HepG2 (cell line): Measurements from ENCODE around the gene HIF3A. TPM values are rescaled to one million over a fixed set of nuclear protein-coding genes. Genes with fewer than 3 reads are reported as not detected.

ENCODE experiments used
- ATAC-seq: fragments of 200-7000 bp; cut with Tn5 transposase; 3 replicates; pipeline ENCODE4 v1.9.1; 2020; ENCODE audit warnings: mild to moderate bottlenecking, moderate library complexity
- BruUV-seq: library from RNA; stranded (reverse); fragments of 400-500 nt; replicated peaks from 2 replicates; lab custom pipeline; 2021; lab: Mats Ljungman, UMichigan
- CTCF ChIA-PET: fragments of 300-600 bp; formaldehyde crosslinking; extraction: SDS; loops from one replicate; lab custom pipeline; 2021; ENCODE audit warnings: low total read pairs, inconsistent platforms, low intra/inter-chr PET ratio; lab: Yijun Ruan, JAX
- POLR2A ChIA-PET: fragments of 350-600 bp; sonication (Branson Sonifier 250); formaldehyde crosslinking; loops from one replicate; lab custom pipeline; 2020; ENCODE audit warnings: antibody characterized with exemption, inconsistent platforms; lab: Yijun Ruan, JAX
- DNase-seq: peaks from one replicate; pipeline ENCODE4 v3.0.0-alpha.2; 2015; ENCODE audit warnings: low spot score
- FAIRE-seq: peaks from 3 replicates; lab custom pipeline; 2011; peaks lifted over from hg19 to GRCh38; lab: Jason Lieb, UNC
- H2AFZ ChIP-seq: one replicate; pipeline ENCODE4 v1.6.1; 2011; ENCODE audit warnings: low read length, inconsistent platforms
- H3K27ac ChIP-seq: fragments of 300-600 bp; 3 replicates; pipeline ENCODE4 v1.8.0; 2011; ENCODE audit warnings: mixed run types, mild to moderate bottlenecking, mixed read lengths, low read length, inconsistent platforms; ENCODE audit not compliant: insufficient read depth; ENCODE audit errors: extremely low read length
- H3K27me3 ChIP-seq, 2 experiments: fragments of 200-600 bp in 1 of 2; 2 replicates in 1 of 2; 3 replicates in 1 of 2; pipeline versions ENCODE4 v1.6.0 to v1.8.0; 2011; ENCODE audit warnings: low read length in 2 of 2, mild to moderate bottlenecking in 2 of 2, moderate library complexity in 2 of 2, inconsistent platforms in 1 of 2; ENCODE audit not compliant: insufficient read depth in 2 of 2, control insufficient read depth in 1 of 2
- H3K36me3 ChIP-seq, 2 experiments: fragments of 200-600 bp in 1 of 2; replicated peaks in 1 of 2; 2 replicates in 1 of 2; 3 replicates in 1 of 2; pipeline versions ENCODE4 v1.5.1 to v1.8.0; 2011; ENCODE audit warnings: low read length in 2 of 2, inconsistent platforms in 1 of 2; ENCODE audit not compliant: insufficient read depth in 2 of 2, control insufficient read depth in 1 of 2
- H3K4me1 ChIP-seq: 2 replicates; pipeline ENCODE4 v1.5.1; 2012; ENCODE audit warnings: low read length, inconsistent platforms; ENCODE audit not compliant: insufficient read depth
- H3K4me2 ChIP-seq: 2 replicates; pipeline ENCODE4 v1.6.0; 2011; ENCODE audit warnings: low read depth, low read length, inconsistent platforms
- H3K4me3 ChIP-seq, 3 experiments: fragments of 200-600 bp in 1 of 3; sonication (generic), shearing (Covaris generic) in 1 of 3; replicated peaks in 1 of 3; 2 replicates each; pipeline ENCODE4 v1.5.1; 2011 to 2016; ENCODE audit warnings: low read length in 3 of 3, inconsistent platforms in 2 of 3, low read depth in 2 of 3, mild to moderate bottlenecking in 2 of 3, control low read depth in 1 of 3, mixed read lengths in 1 of 3; ENCODE audit not compliant: insufficient read depth in 1 of 3
- H3K79me2 ChIP-seq: one replicate; pipeline ENCODE4 v1.6.1; 2011; ENCODE audit warnings: low read length, inconsistent platforms; ENCODE audit not compliant: insufficient read depth
- H3K9ac ChIP-seq: 2 replicates; pipeline ENCODE4 v1.6.0; 2011; ENCODE audit warnings: mild to moderate bottlenecking, low read depth, low read length, inconsistent platforms; ENCODE audit not compliant: insufficient read depth
- H3K9me3 ChIP-seq: 2 replicates; pipeline ENCODE4 v1.5.1; 2012; ENCODE audit warnings: mild to moderate bottlenecking, low read length
- H4K20me1 ChIP-seq: 2 replicates; pipeline ENCODE4 v1.6.0; 2011; ENCODE audit warnings: inconsistent platforms, mild to moderate bottlenecking, low read length, moderate library complexity; ENCODE audit not compliant: insufficient read depth
- AGO2 ChIP-seq: fragments of 200-400 bp; formaldehyde crosslinking; optimal IDR thresholded peaks from 2 replicates; pipeline ENCODE3; 2017; ENCODE audit warnings: mild to moderate bottlenecking, low read depth, low read length, moderate library complexity
- WGBS: methylation state at CpG from one replicate; pipeline ENCODE4 v1.1.6; 2017; ENCODE audit warnings: low lambda C conversion rate; 5-methylcytosine and 5-hydroxymethylcytosine counted together
- in situ Hi-C: cut with HindIII; loops from 2 replicates; pipeline ENCODE4 v1.10.0; 2017; ENCODE audit warnings: low pct_unique_long_range_greater_than_20kb; ENCODE audit not compliant: extremely low pct_ligation_motif_present
- intact Hi-C: fragments of 100-400 bp; cut with micrococcal nuclease; formaldehyde crosslinking; loops from one replicate; pipeline ENCODE4 v1.10.0; 2022; ENCODE audit not compliant: unreplicated experiment
- polyA plus RNA-seq, 8 experiments: library from polyadenylated mRNA; depleted of rRNA in 3 of 8; stranded (reverse) in 7 of 8; unstranded in 1 of 8; fragments of >200 nt; fragmentation: Illumina TruSeq in 4 of 8; extraction: Trizol in 4 of 8; gene quantifications; 2 replicates each; pipeline versions ENCODE4 v1.2.1 to v1.2.3, GENCODE V29; 2011 to 2016; ENCODE audit warnings: low read depth in 4 of 8, missing spikeins in 1 of 8, mixed read lengths in 1 of 8; ENCODE audit not compliant: insufficient read depth in 1 of 8
- total RNA-seq, 5 experiments: library from RNA; depleted of rRNA; stranded (reverse); fragments of >200 nt; fragmentation: Illumina TruSeq; extraction: Trizol; gene quantifications; 2 replicates each; pipeline ENCODE4 v1.2.3, GENCODE V29; 2016; ENCODE audit warnings: low read depth in 1 of 5
- TF ChIP-seq, protein P1 (sequence below): sonication (generic); formaldehyde crosslinking; IDR thresholded peaks from 2 replicates; pipeline ENCODE4 v1.5.0; 2020; ENCODE audit warnings: missing genetic modification reagents, mild to moderate bottlenecking, borderline replicate concordance

Gene HIF3A
- total and polyA plus RNA-seq, 2 of the 13 experiments (the other 11 are each of a cell fraction or from before 2014, with no cell fraction given): 0.09 to 0.22 TPM

GRCh38 chr19:46353730-46354528, 57.1 kb downstream of the HIF3A start:
- H3K27ac ChIP-seq: no peak overlapping the region
- H3K4me3 ChIP-seq: no peak overlapping the region
- no peak for DNase-seq
- BruUV-seq: no TSS peak
- no peak overlapping the region for H2AFZ ChIP-seq
- ATAC-seq: no peak
- no peaks in the 10 kb centered on the region for H4K20me1 ChIP-seq
- WGBS: 97% methylated on average over 25 of the region's 28 CpGs
- no peaks in the 10 kb centered on the region for H3K27me3 ChIP-seq
- in situ Hi-C loops (no loop called here), intact Hi-C loops (no loop called here)
- H3K9me3 ChIP-seq: no peaks in the 10 kb centered on the region
- H3K4me1 ChIP-seq: peaks cover 81% of the 10 kb centered on the region
- H3K36me3 ChIP-seq: peaks cover 13 to 56% of the 10 kb centered on the region in 2 experiments
- peaks cover 31% of the 10 kb centered on the region for H3K79me2 ChIP-seq
- FAIRE-seq: no peak
- TF ChIP-seq AGO2: peak; percentile 29
- TF ChIP-seq, protein P1, sequence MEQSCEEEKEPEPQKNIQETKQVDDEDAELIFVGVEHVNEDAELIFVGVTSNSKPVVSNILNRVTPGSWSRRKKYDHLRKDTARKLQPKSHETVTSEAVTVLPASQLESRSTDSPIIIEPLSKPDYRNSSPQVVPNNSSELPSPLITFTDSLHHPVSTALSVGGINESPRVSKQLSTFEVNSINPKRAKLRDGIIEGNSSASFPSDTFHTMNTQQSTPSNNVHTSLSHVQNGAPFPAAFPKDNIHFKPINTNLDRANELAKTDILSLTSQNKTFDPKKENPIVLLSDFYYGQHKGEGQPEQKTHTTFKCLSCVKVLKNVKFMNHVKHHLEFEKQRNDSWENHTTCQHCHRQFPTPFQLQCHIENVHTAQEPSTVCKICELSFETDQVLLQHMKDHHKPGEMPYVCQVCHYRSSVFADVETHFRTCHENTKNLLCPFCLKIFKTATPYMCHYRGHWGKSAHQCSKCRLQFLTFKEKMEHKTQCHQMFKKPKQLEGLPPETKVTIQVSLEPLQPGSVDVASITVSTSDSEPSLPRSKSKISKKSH (CRISPR knock-in tag): no peak
- no peak overlapping the region for H3K9ac ChIP-seq
- CTCF ChIA-PET: no interaction called here
- H3K4me2 ChIP-seq: no peak overlapping the region
- POLR2A ChIA-PET: no interaction called here
